Prostate gland (tissue), 2 donors: ENCODE data around the gene FAM107B.

Experiments used
- POLR2A ChIP-seq: fragments of 450-650 bp; IDR thresholded peaks from one replicate; pipeline ENCODE4 v1.6.1; 2016; ENCODE audit warnings: antibody characterized with exemption, mild to moderate bottlenecking
- TF ChIP-seq, protein P1 (sequence below), 4 experiments: fragments of 200-600 bp in 2 of 4; fragments of 450-650 bp in 2 of 4; sonication (generic) in 2 of 4; IDR thresholded peaks; 1 replicate in 3 of 4; 2 replicates in 1 of 4; pipeline ENCODE4 v1.5.1; 2016 to 2019; ENCODE audit warnings: antibody characterized with exemption in 4 of 4, mild to moderate bottlenecking in 2 of 4, moderate library complexity in 2 of 4

DNA sequence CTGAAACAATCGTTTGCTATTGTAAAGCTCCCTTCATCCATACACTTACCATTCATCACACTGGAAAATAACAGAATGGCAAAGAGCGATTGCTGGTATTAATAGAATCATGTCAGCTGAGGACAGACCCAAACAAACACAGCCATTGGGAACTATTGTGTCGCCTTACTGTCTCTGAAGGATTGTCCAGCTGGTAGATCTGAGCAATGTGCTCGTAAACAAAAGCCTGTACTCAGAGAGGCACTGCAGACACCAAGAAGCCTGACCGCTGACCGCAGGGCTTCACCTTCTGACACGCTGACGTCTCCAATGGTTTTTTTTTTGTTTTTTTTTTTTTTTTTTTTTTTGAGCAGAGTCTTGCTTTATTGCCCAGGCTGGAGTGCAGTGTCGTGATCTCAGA, 292.9 kb downstream of the FAM107B start:
- TF ChIP-seq, protein P1, sequence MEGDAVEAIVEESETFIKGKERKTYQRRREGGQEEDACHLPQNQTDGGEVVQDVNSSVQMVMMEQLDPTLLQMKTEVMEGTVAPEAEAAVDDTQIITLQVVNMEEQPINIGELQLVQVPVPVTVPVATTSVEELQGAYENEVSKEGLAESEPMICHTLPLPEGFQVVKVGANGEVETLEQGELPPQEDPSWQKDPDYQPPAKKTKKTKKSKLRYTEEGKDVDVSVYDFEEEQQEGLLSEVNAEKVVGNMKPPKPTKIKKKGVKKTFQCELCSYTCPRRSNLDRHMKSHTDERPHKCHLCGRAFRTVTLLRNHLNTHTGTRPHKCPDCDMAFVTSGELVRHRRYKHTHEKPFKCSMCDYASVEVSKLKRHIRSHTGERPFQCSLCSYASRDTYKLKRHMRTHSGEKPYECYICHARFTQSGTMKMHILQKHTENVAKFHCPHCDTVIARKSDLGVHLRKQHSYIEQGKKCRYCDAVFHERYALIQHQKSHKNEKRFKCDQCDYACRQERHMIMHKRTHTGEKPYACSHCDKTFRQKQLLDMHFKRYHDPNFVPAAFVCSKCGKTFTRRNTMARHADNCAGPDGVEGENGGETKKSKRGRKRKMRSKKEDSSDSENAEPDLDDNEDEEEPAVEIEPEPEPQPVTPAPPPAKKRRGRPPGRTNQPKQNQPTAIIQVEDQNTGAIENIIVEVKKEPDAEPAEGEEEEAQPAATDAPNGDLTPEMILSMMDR (IDR thresholded peaks at IDR 0.05): no peak
- no peak for TF ChIP-seq POLR2A
